ENCODE measurements around the gene MMRN2. TPM values are rescaled to one million over a fixed set of nuclear protein-coding genes. Genes with fewer than 3 reads are reported as not detected.
"Not testable (repeated sequence)": the region's sequence is repeated elsewhere in the genome, so short reads cannot be mapped to it uniquely, and the experiment has no call there.

MMRN2 gene
- polyA plus RNA-seq, 1 experiment: 0.69 TPM

DNA sequence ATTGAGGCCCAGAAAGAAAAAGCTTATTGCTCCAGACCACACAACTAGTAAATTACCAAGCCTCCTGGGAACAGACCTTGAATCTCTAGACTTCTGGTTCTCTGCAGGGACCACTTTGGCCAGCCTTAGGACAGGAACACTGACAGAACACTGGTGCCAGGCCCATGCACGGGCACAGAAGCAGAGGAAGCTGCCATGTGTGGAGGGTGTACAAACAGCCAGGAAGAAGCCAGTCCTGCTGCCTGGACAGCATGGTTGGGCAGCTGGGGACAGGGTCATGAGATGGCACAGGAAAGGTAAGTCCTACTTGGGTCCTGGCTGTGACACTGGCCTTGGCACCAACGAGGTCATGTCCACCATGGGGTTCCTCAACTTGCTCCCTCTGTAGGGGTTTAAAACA lies 19.2 kb downstream of the MMRN2 start:
- CTCF ChIA-PET: interaction anchor here (0.7 to 3.2 kb wide), 27 partner anchors 8 to 771 kb away, joined by 3 to 41 read pairs (median 7); partner anchors contain the start of genes ADIRF and SHLD2
- H3K27ac ChIP-seq (ENCODE audit: low read depth, low read length): no peak overlapping the region
- H3K4me3 ChIP-seq (ENCODE audit: low read depth, low read length): no peak overlapping the region
- peaks cover 3% of the 10 kb centered on the region; the same call in 1 of the 2 replicates for H3K9me3 ChIP-seq (ENCODE audit: control insufficient read depth, insufficient read depth, low read length)
- no peak for DNase-seq (ENCODE audit: low read depth, low spot score)
- peaks cover 3% of the 10 kb centered on the region for H3K27me3 ChIP-seq (ENCODE audit: control insufficient read depth, insufficient read depth, low read length)
- POLR2A ChIA-PET: no interaction called here
- TF ChIP-seq, protein P1, sequence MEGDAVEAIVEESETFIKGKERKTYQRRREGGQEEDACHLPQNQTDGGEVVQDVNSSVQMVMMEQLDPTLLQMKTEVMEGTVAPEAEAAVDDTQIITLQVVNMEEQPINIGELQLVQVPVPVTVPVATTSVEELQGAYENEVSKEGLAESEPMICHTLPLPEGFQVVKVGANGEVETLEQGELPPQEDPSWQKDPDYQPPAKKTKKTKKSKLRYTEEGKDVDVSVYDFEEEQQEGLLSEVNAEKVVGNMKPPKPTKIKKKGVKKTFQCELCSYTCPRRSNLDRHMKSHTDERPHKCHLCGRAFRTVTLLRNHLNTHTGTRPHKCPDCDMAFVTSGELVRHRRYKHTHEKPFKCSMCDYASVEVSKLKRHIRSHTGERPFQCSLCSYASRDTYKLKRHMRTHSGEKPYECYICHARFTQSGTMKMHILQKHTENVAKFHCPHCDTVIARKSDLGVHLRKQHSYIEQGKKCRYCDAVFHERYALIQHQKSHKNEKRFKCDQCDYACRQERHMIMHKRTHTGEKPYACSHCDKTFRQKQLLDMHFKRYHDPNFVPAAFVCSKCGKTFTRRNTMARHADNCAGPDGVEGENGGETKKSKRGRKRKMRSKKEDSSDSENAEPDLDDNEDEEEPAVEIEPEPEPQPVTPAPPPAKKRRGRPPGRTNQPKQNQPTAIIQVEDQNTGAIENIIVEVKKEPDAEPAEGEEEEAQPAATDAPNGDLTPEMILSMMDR (IDR thresholded peaks at IDR 0.05; ENCODE audit: low read depth, low read length): no peak

DNA sequence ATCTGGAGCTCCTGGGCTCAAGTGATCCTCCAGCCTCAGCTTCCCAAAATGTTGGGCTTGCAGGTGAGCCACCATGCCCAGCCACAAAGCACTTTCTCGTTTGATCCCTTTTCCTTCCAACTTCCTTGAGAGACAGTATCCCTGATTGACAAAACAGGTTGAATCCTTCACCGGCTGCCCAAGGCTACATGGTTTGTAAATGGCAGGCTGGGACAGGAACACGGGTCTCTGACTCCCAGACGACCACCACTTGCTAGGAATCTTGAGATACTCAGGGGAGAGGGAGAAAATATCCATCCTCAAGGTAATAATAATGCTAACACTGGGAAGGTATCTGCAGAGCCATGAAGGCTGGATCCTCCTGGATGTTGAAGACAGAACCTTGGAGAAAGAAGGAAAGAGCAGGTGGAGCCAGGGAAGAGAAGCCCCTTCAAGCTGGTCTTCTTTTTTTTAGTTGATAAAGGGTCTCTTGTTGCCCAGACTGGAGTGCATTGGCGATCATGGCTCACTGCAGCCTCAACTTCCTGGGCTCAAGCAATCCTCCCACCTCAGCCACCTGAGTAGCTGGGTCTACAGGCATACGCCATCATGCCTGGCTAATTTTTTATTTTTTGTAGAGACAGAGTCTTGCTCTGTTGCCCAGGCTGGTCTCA lies 19.8 kb downstream of the MMRN2 start:
- Histone ChIP-seq H3K27me3 (ENCODE audit: control insufficient read depth, insufficient read depth, low read length) (no peaks in the 10 kb centered on the region), H3K4me3 (ENCODE audit: low read depth, low read length) (no peak overlapping the region), H3K9me3 (ENCODE audit: control insufficient read depth, insufficient read depth, low read length) (no peaks in the 10 kb centered on the region; the same call in 1 of the 2 replicates), H3K27ac (ENCODE audit: low read depth, low read length) (no peak overlapping the region)
- ChIA-PET CTCF (interaction anchor here (0.6 to 3.1 kb wide), 8 partner anchors 11 to 245 kb away, joined by 3 to 41 read pairs (median 4); partner anchors contain the start of gene ADIRF), POLR2A (no interaction called here)
- TF ChIP-seq, protein P1 (IDR thresholded peaks at IDR 0.05; ENCODE audit: low read depth, low read length): no peak
- no peak for DNase-seq (ENCODE audit: low read depth, low spot score)

DNA sequence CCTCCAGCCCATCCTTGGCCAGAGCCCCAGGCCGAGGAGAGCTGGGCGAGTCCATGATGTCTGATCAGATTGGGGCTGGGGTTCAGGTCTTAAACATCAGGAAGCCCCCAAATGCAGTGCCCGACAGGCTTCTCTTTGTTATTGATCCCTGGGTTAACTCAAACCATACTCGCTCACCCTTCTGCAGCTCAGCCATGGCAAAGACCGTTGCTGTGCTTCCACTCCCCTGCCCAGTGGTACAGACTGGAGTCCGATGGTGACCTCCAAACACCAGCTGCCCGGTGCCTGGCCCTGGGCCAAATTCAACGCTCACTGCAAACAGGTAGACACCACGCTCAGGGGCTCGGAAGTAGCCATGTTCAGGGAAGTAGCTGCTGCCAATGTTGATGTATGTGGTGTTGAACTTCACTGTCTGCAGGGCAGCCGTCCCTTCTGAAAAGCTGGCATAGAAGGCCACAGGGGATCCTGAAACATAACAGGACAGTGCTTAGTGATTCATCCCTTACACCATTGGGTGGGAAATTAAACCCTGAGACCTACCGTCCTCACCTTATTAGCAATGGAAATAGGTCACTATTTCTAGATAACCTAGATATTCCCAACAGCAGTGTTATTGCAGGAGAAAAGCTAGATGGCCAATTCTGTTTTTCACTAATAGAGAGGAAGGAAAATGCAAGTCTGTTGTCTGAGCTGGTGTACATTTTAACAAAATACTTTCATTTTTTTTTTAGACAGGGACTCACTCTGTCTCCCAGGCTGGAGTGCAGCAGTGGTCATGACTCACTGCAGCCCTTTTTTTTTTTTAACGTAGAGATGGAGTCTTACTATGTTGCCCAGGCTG lies 20.5 kb downstream of the MMRN2 start:
- no peaks in the 10 kb centered on the region; the same call in 1 of the 2 replicates for H3K9me3 ChIP-seq (ENCODE audit: control insufficient read depth, insufficient read depth, low read length)
- ChIA-PET CTCF (interaction anchor here (0.6 to 3.1 kb wide), 9 partner anchors 10 to 248 kb away, joined by 3 to 41 read pairs (median 3); partner anchors contain the start of gene ADIRF), POLR2A (no interaction called here)
- no peaks in the 10 kb centered on the region for H3K27me3 ChIP-seq (ENCODE audit: control insufficient read depth, insufficient read depth, low read length)
- no peak overlapping the region for H3K27ac ChIP-seq (ENCODE audit: low read depth, low read length)
- DNase-seq (ENCODE audit: low read depth, low spot score): no peak
- TF ChIP-seq, protein P1 (IDR thresholded peaks at IDR 0.05; ENCODE audit: low read depth, low read length): no peak
- no peak overlapping the region for H3K4me3 ChIP-seq (ENCODE audit: low read depth, low read length)

DNA sequence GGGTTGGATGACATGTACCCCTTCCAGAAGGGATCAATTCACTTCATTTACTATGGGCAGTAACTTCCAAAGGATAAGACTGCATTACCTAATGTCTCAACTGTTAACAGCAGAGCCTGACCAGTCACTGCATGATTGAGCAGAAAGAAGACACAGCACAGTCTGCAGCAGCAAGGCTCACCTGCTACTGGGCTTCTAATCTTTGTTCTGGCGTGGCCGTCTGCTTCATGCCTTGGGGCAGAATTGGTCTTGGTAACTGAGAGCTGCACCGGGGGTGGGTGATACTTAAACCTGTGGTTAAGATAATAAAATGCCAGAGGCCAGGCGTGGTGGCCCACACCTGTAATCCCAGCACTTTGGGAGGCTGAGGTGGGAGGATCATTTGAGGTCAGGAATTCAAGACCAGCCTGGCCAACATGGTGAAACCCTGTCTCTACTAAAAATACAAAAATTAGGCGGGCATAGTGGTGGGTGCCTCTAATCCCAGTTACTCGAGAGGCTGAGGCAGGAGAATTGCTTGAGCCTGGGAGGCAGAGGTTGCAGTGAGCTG lies 23.2 kb downstream of the MMRN2 start:
- H3K27ac ChIP-seq (ENCODE audit: low read depth, low read length); POLR2A ChIA-PET; DNase-seq (ENCODE audit: low read depth, low spot score); H3K4me3 ChIP-seq (ENCODE audit: low read depth, low read length); H3K9me3 ChIP-seq (ENCODE audit: control insufficient read depth, insufficient read depth, low read length); H3K27me3 ChIP-seq (ENCODE audit: control insufficient read depth, insufficient read depth, low read length); CTCF ChIA-PET: not testable (repeated sequence)

DNA sequence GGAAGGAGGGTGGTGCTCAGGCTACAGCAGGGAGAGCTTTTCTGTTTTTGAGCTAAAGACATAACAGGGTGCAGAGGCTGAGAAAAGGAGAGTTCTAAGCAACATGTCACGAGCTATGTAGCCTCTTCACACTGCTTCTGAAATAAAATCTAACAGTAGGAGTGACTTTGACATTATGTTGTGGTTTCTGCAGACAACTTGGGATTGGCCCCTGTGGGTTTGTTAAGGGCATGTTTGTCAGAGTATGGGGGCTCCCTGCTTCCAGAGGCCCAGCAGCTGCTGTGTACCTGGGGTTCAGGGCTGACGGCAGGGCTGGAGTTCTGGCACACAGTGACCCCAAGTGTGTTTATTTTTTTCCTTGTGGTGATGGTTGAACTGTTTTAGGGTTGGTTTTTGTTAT lies 24.7 kb downstream of the MMRN2 start:
- TF ChIP-seq, protein P1 (IDR thresholded peaks at IDR 0.05; ENCODE audit: low read depth, low read length): no peak
- no peak overlapping the region for H3K27ac ChIP-seq (ENCODE audit: low read depth, low read length)
- CTCF ChIA-PET: interaction anchor here (0.6 to 1.3 kb wide), 2 partner anchors 201 to 239 kb away, joined by 3 to 6 read pairs; no protein-coding TSS in a partner anchor
- no peaks in the 10 kb centered on the region for H3K9me3 ChIP-seq (ENCODE audit: control insufficient read depth, insufficient read depth, low read length)
- POLR2A ChIA-PET: no interaction called here
- H3K27me3 ChIP-seq (ENCODE audit: control insufficient read depth, insufficient read depth, low read length): no peaks in the 10 kb centered on the region
- no peak for DNase-seq (ENCODE audit: low read depth, low spot score)
- H3K4me3 ChIP-seq (ENCODE audit: low read depth, low read length): no peak overlapping the region
